GM18870 (cell line): ENCODE results near the gene KDELR1.
"Not testable (repeated sequence)": the region's sequence is repeated elsewhere in the genome, so short reads cannot be mapped to it uniquely, and the experiment has no call there.

Source experiments
- ATAC-seq: cut with Tn5 transposase; IDR thresholded peaks from one replicate; pipeline ENCODE4 v1.9.1; 2021; ENCODE audit warnings: moderate library complexity; ENCODE audit not compliant: unreplicated experiment

KDELR1 gene

GRCh38 chr19:48371771-48372170 is 19.6 kb downstream of the KDELR1 start:
- ATAC-seq, result not testable (repeated sequence)

- ATAC-seq, result no peak
These were observed 20.0 kb downstream of the KDELR1 start for GRCh38 chr19:48371367-48371766.

GRCh38 chr19:48370955-48371354 is 20.4 kb downstream of the KDELR1 start:
- no peak for ATAC-seq

GRCh38 chr19:48368936-48369335 is 22.4 kb downstream of the KDELR1 start:
- no peak for ATAC-seq

- ATAC-seq, result no peak
These were observed 23.5 kb downstream of the KDELR1 start for GRCh38 chr19:48367855-48368254.

- no peak for ATAC-seq
These were observed 25.7 kb downstream of the KDELR1 start for GRCh38 chr19:48365602-48366001.

- ATAC-seq, result no peak
These were observed 26.6 kb downstream of the KDELR1 start for GRCh38 chr19:48364598-48365348.

GRCh38 chr19:48363810-48364597 is 27.3 kb downstream of the KDELR1 start, which contains the start of the genes SYNGR4 and TMEM143:
SYNGR4 (plus strand) TSS chr19:48364367; CDS start chr19:48365843, 1,476 bp downstream.
TMEM143 (minus strand) TSS chr19:48363940; CDS start chr19:48363920, 20 bp downstream.
- peak; percentile 77 for ATAC-seq

- peak; percentile 1 for ATAC-seq
These were observed 27.9 kb downstream of the KDELR1 start for GRCh38 chr19:48363500-48363809.

- peak; percentile 36 for ATAC-seq
These were observed 28.4 kb downstream of the KDELR1 start for GRCh38 chr19:48362716-48363499.

GRCh38 chr19:48361912-48362311 is 29.4 kb downstream of the KDELR1 start:
- ATAC-seq, result no peak

GRCh38 chr19:48359123-48359522 is 32.2 kb downstream of the KDELR1 start:
- ATAC-seq, result no peak

GRCh38 chr19:48355365-48355954 is 35.9 kb downstream of the KDELR1 start:
- no peak for ATAC-seq

- no peak for ATAC-seq
These were observed 36.9 kb downstream of the KDELR1 start for GRCh38 chr19:48354332-48354992.

GRCh38 chr19:48353677-48354076 is 37.7 kb downstream of the KDELR1 start:
- ATAC-seq, result no peak

GRCh38 chr19:48351341-48351752 is 40.0 kb downstream of the KDELR1 start:
- ATAC-seq, result no peak

- ATAC-seq, result no peak
These were observed 40.5 kb downstream of the KDELR1 start for GRCh38 chr19:48350856-48351255.

- ATAC-seq, result no peak
These were observed 42.6 kb downstream of the KDELR1 start for GRCh38 chr19:48348737-48349136.

GRCh38 chr19:48348045-48348444 is 43.3 kb downstream of the KDELR1 start:
- ATAC-seq, result no peak

- ATAC-seq, result no peak
These were observed 45.2 kb downstream of the KDELR1 start for GRCh38 chr19:48346191-48346590.
